ENCODE results near the gene BRAT1.

DNA sequence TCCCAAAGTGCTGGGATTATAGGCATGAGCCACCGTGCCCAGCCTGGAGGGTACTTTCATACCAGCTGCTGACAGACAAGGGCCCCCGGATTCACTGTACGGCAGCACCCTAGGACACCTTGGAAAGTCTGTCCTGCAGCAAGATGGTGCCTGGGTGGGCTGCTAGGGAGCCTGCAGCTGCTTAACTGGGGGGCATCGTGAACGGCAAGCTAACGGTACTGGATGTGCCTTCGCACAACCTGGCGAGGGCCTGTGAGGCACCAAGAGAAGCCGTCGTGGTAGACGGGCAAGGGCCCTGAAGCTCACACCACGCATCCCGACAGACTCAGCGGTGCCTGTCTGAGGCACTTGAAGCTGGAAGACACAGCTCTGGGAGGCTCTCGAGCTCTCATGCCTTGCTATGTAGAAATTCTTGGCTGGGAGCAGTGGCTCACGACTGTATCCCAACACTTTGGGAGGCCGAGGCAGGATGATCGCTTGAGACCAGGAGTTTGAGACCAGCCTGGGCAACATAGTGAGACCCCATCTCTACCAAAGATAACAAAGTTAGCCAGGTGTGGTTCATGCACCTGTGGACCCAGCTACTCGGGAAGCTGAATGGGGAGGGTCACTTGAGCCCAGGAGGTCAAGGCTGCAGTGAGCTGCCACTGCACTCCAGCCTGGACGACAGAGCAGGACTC, 9.4 kb downstream of the BRAT1 start:
- TF ChIP-seq, protein P1, sequence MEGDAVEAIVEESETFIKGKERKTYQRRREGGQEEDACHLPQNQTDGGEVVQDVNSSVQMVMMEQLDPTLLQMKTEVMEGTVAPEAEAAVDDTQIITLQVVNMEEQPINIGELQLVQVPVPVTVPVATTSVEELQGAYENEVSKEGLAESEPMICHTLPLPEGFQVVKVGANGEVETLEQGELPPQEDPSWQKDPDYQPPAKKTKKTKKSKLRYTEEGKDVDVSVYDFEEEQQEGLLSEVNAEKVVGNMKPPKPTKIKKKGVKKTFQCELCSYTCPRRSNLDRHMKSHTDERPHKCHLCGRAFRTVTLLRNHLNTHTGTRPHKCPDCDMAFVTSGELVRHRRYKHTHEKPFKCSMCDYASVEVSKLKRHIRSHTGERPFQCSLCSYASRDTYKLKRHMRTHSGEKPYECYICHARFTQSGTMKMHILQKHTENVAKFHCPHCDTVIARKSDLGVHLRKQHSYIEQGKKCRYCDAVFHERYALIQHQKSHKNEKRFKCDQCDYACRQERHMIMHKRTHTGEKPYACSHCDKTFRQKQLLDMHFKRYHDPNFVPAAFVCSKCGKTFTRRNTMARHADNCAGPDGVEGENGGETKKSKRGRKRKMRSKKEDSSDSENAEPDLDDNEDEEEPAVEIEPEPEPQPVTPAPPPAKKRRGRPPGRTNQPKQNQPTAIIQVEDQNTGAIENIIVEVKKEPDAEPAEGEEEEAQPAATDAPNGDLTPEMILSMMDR (IDR thresholded peaks at IDR 0.05) = no peak
- TF ChIP-seq POLR2A (IDR thresholded peaks at IDR 0.05) = no peak
